Measurements from ENCODE around the gene CCL11. TPM values are rescaled to one million over a fixed set of nuclear protein-coding genes. Genes with fewer than 3 reads are reported as not detected.

CCL11 gene
- total RNA-seq, 2 donors from 2014 or later: 1.1 TPM; not detected in 1

DNA sequence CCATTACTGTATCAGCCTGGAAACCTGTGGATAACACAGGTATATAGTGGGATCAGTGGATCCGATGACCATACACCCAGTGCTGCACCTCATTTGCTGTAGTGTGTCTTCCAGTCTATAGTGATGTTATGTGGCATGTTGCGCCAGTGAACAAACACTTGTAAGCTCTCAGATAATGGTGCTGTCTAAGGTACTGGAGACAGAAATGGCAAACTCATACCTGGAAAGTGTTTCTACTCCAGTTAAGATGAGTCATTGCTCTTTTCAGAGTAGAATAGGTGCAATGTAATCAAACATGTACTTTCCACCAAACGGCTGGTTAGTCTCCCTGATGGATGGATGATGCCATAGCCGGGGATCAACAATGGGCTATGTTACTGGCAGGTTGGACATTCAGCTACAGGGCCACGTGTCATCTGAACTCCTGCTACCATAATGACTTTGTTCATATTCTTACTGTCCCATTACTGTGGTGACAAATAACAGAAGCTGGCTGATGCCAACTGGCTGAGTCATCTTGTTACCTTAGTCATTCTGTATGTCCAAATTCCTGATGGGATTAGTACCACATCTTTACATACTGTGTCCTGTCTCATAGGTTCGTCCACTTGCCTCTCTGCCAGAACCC is 6.3 kb downstream of the CCL11 start:
- Histone ChIP-seq H3K36me3 (no peaks in the 10 kb centered on the region), H3K4me3 (no peak overlapping the region), H3K27me3 (replicated peaks; ENCODE audit: insufficient read depth) (no peaks in the 10 kb centered on the region), H3K27ac (no peak overlapping the region), H3K9me3 (no peaks in the 10 kb centered on the region), H3K4me1 (replicated peaks) (no peaks in the 10 kb centered on the region)
- no peak for DNase-seq (ENCODE audit: low spot score)
- 90% methylated on average over 6 of the region's 6 CpGs for WGBS
- intact Hi-C loops (cut with DNase I): no loop called here
- TF ChIP-seq POLR2A (IDR thresholded peaks at IDR 0.05) (no peak), POLR2AphosphoS5 (IDR thresholded peaks at IDR 0.05) (no peak)
- TF ChIP-seq, protein P1, sequence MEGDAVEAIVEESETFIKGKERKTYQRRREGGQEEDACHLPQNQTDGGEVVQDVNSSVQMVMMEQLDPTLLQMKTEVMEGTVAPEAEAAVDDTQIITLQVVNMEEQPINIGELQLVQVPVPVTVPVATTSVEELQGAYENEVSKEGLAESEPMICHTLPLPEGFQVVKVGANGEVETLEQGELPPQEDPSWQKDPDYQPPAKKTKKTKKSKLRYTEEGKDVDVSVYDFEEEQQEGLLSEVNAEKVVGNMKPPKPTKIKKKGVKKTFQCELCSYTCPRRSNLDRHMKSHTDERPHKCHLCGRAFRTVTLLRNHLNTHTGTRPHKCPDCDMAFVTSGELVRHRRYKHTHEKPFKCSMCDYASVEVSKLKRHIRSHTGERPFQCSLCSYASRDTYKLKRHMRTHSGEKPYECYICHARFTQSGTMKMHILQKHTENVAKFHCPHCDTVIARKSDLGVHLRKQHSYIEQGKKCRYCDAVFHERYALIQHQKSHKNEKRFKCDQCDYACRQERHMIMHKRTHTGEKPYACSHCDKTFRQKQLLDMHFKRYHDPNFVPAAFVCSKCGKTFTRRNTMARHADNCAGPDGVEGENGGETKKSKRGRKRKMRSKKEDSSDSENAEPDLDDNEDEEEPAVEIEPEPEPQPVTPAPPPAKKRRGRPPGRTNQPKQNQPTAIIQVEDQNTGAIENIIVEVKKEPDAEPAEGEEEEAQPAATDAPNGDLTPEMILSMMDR (IDR thresholded peaks at IDR 0.05): no peak

DNA sequence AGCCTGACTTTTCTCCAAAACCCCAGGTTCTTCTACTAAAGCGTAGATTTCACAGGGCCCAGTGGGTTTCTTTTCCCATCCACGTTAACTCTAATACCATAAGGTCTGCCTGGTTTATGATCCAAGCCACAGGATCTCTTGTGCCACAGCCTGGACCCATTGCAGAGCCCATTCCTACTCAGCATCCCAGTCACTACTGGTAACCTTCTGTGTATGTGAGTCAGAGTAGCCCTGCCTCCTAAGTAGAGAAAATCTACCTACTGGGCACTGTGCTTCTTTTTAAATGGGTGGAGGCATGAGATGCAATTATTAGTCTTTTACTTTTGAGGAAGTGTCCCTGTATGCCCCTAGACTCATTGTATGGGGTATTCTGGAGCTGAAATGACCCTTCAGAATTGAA is 13.5 kb downstream of the CCL11 start:
- H3K4me1 ChIP-seq (replicated peaks): no peaks in the 10 kb centered on the region
- TF ChIP-seq POLR2A (IDR thresholded peaks at IDR 0.05) (no peak), POLR2AphosphoS5 (IDR thresholded peaks at IDR 0.05) (no peak)
- TF ChIP-seq, protein P1 (IDR thresholded peaks at IDR 0.05): no peak
- H3K27ac ChIP-seq: no peak overlapping the region
- H3K36me3 ChIP-seq: no peaks in the 10 kb centered on the region
- WGBS: 95% methylated on average over 2 of the region's 2 CpGs
- H3K4me3 ChIP-seq: no peak overlapping the region
- no peak for DNase-seq (ENCODE audit: low spot score)
- H3K27me3 ChIP-seq (replicated peaks; ENCODE audit: insufficient read depth): no peaks in the 10 kb centered on the region
- intact Hi-C loops (cut with DNase I): no loop called here
- H3K9me3 ChIP-seq: no peaks in the 10 kb centered on the region

DNA sequence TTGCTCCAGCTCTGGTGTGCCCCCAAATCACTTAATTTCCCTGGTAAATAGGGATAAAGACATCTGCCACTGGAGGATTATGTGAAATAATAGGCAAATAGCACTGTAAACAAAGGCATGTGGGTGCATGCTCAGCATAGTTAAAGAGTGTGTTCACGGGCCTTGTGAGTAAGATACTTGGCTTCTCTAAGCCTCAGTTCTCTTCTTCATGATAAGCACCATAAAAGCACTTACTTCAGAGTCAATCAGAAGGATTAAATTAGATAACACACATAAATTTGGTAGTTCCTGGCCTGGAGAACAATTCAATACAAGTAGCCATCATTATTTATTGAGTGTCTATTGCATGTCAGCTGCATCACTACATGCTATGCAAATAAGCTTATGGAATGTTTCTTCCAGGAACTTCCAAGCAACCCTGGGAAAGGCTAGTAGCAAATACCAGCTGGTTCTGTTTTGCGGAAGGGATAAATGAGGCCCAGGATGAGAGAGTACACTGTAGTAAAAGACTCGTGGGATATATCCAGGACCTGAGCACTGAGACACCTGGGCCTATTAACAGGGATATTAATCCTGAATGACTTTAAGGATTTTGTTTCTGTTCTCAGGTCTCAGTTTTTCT is 14.5 kb downstream of the CCL11 start:
- Histone ChIP-seq H3K4me3 (no peak overlapping the region), H3K27ac (no peak overlapping the region), H3K4me1 (replicated peaks) (no peaks in the 10 kb centered on the region), H3K9me3 (no peaks in the 10 kb centered on the region), H3K27me3 (replicated peaks; ENCODE audit: insufficient read depth) (no peaks in the 10 kb centered on the region), H3K36me3 (no peaks in the 10 kb centered on the region)
- TF ChIP-seq POLR2A (IDR thresholded peaks at IDR 0.05) (no peak), POLR2AphosphoS5 (IDR thresholded peaks at IDR 0.05) (no peak)
- TF ChIP-seq, protein P1 (IDR thresholded peaks at IDR 0.05): no peak
- intact Hi-C loops (cut with DNase I): no loop called here
- no peak for DNase-seq (ENCODE audit: low spot score)
- WGBS: 54% methylated on average over 3 of the region's 3 CpGs

DNA sequence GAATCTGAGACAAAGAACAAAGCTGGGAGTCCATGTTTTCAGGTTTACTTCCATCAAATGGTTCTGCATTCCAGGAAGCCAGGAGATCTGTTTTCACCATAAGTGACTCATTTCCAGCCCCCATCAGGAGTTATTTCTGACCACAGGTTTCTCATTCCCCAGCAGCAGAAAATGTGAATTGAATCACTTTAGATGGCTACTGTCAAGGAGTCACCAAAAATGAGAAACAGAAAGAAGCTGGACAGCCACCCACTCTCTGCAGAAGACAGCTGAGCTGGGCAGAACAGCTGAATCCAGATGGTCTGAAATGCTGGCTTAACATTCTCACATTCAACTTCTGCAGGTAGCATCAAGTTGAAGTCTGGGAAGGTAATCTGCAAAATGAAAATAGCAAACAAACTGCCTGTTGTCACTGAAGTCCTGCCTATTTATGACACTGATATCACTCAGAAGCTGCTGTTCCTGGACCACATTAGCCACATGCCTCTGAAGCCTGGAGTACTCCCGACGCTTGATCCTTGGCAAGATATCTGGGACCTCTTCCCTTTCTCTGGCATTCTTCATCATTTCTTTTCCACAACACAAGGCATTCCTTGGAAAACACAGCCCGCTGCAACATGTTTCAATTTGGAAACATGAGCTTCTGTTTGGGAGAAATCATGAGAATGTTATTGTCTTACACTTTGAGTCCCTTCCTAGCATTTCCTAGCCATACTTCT is 15.3 kb downstream of the CCL11 start:
- Histone ChIP-seq H3K27me3 (replicated peaks; ENCODE audit: insufficient read depth) (no peaks in the 10 kb centered on the region), H3K4me1 (replicated peaks) (no peaks in the 10 kb centered on the region), H3K36me3 (no peaks in the 10 kb centered on the region), H3K4me3 (no peak overlapping the region), H3K9me3 (no peaks in the 10 kb centered on the region), H3K27ac (no peak overlapping the region)
- no peak for TF ChIP-seq POLR2A (IDR thresholded peaks at IDR 0.05)
- TF ChIP-seq POLR2AphosphoS5 (IDR thresholded peaks at IDR 0.05): no peak
- no peak for DNase-seq (ENCODE audit: low spot score)
- intact Hi-C loops (cut with DNase I): no loop called here
- WGBS: 28% methylated on average over 3 of the region's 3 CpGs

DNA sequence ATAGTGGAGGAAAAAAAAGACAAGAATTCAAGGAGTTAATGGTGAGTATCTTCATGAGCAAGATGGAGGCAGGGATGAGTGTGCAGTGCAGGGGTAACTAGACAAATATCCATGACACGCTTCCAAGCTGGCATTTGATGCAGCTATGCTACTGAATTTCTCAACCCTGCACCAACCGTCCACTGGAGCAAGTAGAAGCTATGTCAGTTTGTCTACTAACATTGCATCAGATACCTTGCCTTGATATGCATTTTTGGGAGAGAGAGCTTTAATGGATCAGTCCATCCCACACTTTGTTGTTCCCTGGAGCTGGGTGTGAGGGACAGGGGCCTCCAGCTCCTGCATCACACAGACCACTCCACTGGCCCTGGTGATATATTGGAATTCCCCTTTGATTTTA is 16.4 kb downstream of the CCL11 start:
- 93% methylated on average over 2 of the region's 2 CpGs for WGBS
- H3K4me1 ChIP-seq (replicated peaks): no peaks in the 10 kb centered on the region
- TF ChIP-seq, protein P1 (IDR thresholded peaks at IDR 0.05): no peak
- no peak for TF ChIP-seq POLR2AphosphoS5 (IDR thresholded peaks at IDR 0.05)
- TF ChIP-seq POLR2A (IDR thresholded peaks at IDR 0.05): no peak
- H3K4me3 ChIP-seq: no peak overlapping the region
- no peaks in the 10 kb centered on the region for H3K9me3 ChIP-seq
- no peak overlapping the region for H3K27ac ChIP-seq
- no peaks in the 10 kb centered on the region for H3K36me3 ChIP-seq
- DNase-seq (ENCODE audit: low spot score): no peak
- intact Hi-C loops (cut with DNase I): no loop called here
- H3K27me3 ChIP-seq (replicated peaks; ENCODE audit: insufficient read depth): no peaks in the 10 kb centered on the region
